Renal cortical epithelial cell (primary cell): ENCODE measurements around the gene KRTAP12-4. TPM values are rescaled to one million over a fixed set of nuclear protein-coding genes. Genes with fewer than 3 reads are reported as not detected.
"Not testable (repeated sequence)": the region's sequence is repeated elsewhere in the genome, so short reads cannot be mapped to it uniquely, and the experiment has no call there.

ENCODE experiments used
- DNase-seq: peaks from one replicate; pipeline ENCODE4 v3.0.0-alpha.2; 2011; ENCODE audit warnings: low read depth
- total RNA-seq: library from RNA; depleted of rRNA; stranded (reverse); fragments of >200 nt; gene quantifications from 2 replicates; pipeline ENCODE4 v1.2.3, GENCODE V29; 2014

The KRTAP12-4 gene, protein sequence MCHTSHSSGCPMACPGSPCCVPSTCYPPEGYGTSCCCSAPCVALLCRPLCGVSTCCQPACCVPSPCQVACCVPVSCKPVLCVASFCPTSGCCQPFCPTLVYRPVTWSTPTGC
- total RNA-seq = not detected in 2 replicates

DNA sequence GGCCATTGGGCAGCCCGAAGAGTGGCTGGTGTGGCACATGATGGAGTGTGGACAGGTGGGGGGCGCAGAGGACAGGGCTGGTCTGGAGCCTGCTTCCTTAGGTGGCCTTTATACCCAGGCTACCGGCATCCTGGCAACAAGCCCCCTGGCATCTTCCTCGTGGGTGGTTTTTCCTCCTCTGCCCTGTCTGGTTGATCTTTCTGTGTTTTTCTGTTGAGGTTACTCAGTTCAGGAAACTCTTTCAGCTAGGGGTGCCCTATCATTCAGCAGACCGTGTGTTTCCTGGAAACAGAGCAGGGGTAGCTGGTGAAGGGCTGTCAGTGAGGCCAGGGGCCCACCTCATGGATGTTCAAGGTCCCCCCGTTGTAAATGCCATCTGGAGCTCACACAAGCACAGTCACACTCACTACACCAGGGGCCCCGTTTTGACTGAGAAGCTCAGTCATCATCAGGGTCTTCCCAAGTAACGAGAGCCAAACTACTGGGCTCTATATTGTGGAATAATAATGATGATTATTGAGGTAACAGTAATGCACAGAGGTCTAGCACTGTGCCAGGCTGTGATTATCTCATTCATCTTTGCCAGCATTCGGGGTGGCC lies at the start of gene KRTAP12-4:
TSS of gene KRTAP12-4 (minus strand) at position 84 of the 600 bp plus-strand sequence. CDS start at position 39, 45 bp downstream.
- DNase-seq = no peak

DNA sequence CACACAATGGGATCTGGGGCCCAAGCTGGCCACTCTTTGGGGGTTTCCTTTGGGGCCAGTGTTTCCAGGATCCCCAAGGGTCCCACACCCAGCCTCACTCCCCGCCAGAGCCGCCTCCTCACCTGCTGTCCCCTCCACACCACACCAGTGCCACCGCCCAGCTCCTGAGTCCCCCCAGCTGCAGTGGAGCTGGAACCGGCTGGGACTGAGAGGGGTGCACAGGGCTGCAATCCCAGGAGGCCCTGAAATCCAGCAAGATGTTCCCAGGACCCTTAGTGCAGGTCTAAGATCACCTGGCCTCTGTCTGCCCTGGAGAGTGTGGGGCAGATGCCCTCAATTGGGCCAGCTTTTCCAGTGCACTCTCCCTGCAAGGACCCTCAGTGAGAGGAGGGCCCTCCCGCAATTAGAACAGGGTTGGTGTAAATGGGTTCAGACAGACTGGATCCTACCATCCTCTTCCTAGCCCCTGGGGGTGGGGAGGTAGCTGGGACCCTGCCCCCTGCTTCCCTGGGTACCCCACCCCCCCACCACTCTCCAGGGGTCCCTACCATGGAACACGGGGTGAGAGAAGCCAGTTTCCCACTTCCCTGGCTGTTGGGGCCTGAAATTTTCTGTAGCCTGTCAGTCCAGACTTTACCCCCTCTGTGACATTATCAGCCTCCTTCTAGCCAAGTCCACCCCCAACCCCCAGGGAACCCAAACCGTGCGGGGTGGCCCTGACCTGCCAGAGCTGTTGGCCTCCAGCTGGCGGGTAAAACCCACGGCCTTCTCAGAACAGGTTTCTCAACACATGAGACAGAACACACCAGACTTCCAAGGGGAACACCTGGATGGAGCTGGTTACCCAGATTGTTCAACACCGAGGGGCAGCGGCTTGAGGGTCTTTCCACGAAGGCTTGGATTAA lies 49.5 kb upstream of the KRTAP12-4 start:
- DNase-seq = no peak

- DNase-seq = no peak
Observed at GRCh38 chr21:44702973-44703730, 48.7 kb upstream of the KRTAP12-4 start.

DNA sequence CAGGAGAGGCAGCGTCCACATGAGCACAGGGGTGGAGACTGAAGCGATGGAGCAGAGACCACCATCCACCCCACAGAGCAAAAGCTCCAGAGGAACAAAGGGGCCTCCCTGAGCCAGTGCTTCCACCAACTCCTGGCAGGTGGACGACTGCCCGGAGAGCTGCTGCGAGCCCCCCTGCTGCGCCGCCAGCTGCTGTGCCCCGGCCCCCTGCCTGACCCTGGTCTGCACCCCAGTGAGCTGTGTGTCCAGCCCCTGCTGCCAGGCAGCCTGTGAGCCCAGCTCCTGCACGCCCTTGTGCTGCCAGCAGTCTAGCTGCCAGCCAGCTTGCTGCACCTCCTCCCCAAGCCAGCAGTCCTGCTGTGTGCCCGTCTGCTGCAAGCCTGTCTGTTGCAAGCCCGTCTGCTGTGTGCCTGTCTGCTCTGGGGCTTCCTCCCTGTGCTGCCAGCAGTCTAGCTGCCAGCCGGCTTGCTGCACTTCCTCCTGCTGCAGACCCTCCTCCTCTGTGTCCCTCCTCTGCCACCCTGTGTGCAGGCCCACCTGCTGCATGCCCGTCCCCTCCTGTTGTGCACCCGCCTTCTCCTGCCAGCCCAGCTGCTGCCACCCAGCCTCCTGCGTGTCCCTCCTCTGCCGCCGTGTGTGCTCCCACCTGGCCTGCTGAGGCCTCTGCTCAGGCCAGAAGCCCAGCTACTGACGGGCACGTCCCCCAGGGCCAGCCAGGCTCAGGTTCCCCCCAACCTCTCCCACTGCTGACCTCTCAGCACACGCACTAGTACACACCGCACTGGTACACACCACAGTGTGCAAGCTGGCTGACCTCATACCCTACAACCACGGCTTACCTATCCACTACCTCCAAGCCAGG lies 47.9 kb upstream of the KRTAP12-4 start:
- DNase-seq = no peak

DNA sequence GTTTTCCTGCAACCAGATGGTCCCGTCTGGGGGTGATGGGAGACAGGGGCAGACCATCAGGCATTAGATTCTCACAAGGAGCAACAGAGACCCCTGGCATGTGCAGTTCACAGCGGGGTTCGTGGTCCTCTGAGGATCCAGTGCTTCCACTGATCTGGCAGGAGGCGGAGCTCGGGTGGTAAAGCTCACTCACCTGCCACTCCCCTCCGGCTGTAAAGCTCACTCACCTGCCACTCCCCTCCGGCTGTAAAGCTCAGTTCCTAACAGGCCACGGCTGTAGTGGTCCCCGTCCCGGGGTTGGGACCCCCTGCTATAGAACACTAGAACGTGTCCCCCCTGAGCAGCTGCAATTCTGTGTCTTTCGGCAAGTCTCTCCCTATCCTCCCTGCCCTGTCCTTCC lies 47.1 kb upstream of the KRTAP12-4 start:
- no peak for DNase-seq

DNA sequence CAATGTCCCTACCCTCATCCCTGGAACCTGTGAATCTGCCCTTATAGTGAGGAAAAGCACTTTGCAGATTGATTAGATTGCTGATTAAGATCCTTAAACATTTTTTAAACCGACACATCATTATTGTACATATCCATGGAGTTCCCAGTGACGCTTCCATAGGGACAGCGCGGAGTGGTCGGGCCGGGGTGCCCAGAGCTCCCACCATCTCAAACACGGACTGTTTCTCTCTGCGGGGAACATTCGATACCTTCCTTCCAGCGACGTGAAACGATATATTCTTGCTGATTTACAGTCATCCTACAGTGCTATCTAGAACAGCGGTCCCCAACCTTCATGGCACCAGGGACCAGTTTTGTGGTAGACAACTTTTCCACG lies 46.6 kb upstream of the KRTAP12-4 start:
- DNase-seq = no peak

DNA sequence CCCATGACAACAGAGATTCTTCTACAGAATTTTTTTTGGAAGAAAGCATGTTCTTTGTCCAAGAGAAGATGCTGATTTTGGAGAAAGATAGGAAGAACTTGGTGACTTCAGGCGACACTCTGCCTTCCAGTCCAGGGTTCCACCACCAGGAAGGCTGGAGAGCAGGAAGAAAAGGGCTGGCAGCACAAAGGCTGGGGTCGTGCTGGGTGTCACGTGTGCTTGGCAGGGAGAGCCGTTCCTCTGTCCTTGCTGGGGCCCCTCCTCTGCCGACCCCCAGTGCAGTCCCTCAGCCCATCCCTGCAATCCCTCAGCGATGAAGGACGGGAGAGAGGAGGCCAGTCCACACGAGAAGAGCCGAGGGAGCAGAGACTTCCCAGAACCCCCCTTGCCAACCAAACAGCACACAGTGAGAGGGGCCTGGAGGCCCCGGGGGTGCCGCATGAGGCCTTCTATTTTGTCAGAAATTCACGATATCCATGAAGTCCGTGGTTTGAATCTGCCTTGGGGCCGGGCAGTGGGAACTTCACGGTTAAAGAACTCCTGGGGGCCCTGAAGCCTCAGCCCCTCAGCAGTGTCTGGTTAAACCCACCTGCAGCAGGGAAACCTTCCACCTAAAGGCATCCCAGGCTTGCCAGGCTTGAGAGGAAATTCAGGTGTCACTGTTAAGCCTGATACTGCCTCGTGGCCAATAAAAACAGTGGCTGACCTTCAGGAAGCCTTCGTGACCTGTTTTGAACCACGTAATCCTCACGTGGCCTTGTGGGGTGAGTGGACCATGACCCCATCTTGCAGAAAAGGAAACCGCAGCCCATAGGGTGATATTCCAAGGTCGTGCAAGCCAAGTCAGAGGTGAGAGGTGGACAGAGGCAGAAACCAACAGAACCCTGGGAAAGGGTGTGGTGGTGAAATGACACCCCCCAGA lies 45.9 kb upstream of the KRTAP12-4 start:
- DNase-seq = no peak

- no peak for DNase-seq
Observed at GRCh38 chr21:44699502-44700001, 45.1 kb upstream of the KRTAP12-4 start.

DNA sequence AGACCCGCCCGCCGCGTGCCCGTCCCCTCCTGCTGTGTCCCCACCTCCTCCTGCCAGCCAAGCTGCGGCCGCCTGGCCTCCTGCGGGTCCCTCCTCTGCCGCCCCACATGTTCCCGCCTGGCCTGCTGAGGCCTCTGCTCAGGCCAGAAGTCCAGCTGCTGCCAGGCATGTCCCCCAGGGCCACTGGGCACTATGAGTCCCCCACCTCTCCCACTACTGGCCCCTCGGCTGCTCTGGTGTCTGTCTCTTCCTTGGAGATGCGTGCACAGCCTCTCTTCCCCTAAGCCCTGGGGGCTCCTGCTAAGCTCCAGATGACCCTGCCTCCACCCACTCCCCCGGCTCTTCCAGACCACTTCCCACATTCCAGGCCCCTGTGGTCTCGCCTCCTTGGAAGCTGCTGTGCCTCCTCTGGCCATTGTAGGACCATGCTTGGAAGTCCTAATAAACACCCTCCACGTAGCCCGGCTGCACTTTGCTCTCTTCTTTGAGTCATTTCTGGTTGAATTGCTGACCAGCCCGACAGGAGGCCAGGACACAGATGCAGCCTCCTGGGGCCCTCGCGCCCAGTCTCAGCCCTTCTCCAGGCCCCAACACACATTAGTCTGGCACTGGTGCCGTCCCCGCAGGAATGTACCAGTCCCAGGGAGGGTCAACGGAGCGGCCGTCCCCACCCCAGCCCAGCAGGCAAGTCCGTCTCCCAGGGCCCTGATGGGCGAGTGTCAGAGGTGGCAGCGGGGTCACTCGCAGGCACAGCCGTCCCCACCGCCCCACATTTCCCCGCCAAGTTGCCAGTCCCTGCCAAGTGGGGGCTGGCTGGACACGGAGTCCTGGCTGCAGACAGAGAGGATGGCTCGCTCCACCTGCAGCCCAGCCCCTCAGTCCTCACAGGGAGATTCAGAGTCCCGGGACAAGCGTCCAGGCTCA lies 43.6 kb upstream of the KRTAP12-4 start:
- no peak for DNase-seq

- not testable (repeated sequence) for DNase-seq
Observed at GRCh38 chr21:44697172-44697810, 42.8 kb upstream of the KRTAP12-4 start, which contains the start of gene KRTAP10-12. KRTAP10-12 (plus strand) TSS chr21:44697172; CDS start chr21:44697202, 30 bp downstream.

DNA sequence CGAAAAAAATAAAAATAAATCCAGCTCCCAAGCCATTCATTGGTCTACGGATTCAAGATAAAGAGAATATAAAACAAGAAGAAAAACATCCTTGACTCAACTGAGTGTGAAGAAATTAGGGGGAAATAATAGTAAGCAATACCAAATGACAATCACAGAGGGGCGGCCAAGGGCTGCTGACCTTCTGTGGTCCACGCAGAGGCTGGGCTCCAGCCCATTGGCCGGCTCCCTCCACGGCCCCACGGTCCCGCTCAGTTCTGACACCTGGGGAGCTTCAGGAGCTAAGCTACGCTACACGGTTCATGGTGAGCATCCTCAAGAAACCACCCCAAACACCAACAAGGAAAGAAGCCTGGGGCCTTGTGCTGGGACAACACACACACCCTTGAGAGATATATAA lies 42.1 kb upstream of the KRTAP12-4 start:
- DNase-seq = no peak

DNA sequence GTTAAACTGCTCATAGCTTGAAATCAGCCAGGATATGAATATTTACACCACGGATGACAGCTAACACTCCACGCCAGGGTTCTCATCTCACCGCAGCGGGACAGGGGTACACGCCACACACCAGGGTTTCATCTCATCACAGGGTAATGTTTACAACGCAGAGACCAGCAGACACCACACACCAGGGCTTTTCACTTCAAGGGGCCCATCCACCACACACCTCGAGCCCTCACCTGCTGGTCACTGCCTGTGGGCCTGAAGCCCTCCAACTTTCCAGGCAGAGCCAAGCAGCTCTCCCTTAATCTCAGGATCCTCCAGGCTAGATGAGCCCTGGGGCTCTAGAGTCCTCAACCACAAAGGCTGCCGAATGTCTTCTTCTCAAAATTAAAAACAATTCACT lies 41.2 kb upstream of the KRTAP12-4 start:
- no peak for DNase-seq

GRCh38 chr21:44695184-44695583 lies 40.7 kb upstream of the KRTAP12-4 start:
- no peak for DNase-seq

DNA sequence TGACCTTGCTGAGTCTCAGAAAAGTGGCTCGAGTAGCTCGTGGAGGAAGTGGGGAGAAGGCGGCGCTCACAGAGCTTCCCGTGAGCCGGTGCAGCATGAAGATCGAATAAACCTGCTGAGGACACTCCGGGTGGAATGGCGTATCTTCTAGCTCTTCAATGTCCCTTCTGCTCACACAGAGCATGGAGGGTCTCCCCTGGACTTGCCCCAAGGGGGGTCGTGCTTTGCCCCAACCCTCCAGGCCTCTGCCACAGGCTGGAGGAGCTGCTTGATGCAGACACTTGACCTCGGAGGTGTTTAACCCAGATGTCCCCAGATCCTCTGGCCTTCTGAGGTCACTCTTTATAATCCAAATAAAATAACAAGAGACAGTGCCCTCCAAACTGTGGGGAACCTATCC lies 40.3 kb upstream of the KRTAP12-4 start:
- no peak for DNase-seq

GRCh38 chr21:44692798-44693512 lies 38.5 kb upstream of the KRTAP12-4 start:
- no peak for DNase-seq

- no peak for DNase-seq
Observed at GRCh38 chr21:44691686-44692085, 37.2 kb upstream of the KRTAP12-4 start.

DNA sequence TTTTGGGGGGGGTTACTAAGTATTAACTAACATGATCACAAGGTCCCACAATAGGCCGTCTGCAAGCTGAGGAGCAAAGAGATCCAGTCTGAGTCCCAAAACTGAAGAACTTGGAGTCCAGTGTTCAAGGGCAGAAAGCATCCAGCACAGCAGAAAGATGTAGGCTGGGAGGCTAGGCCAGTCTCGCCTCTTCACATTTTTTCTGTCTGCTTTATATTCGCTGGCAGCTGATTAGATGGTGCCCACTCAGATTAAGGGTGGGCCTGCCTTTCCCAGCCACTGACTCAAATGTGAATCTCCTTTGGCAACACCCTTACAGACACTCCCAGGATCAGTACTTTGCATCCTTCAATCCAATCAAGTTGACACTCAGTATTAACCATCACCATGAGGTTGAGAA lies 35.3 kb upstream of the KRTAP12-4 start:
- DNase-seq = not testable (repeated sequence)

- DNase-seq = no peak
Observed at GRCh38 chr21:44687671-44688070, 33.2 kb upstream of the KRTAP12-4 start.
